ENCODE results near the gene KNL1. TPM values are rescaled to one million over a fixed set of nuclear protein-coding genes. Genes with fewer than 3 reads are reported as not detected.

KNL1 gene
- total and polyA plus RNA-seq, 2 of the 8 experiments (the other 6 are each of a cell fraction or from before 2014, with no cell fraction given), result 4.4 to 22.5 TPM

- ChIA-PET POLR2A (ENCODE audit: partially characterized antibody) (interaction anchor here (0.9 to 1.2 kb wide), 3 partner anchors 9 to 99 kb away, joined by 3 to 5 read pairs (median 3); partner anchors contain the start of genes CCDC32 and RAD51), CTCF (ENCODE audit: partially characterized antibody) (interaction anchor here (1.2 kb wide), 1 partner anchor 8 kb away, joined by 4 read pairs; no protein-coding TSS in a partner anchor)
- H3K79me1 ChIP-seq (ENCODE audit: low read depth, low read length), result no peaks in the 10 kb centered on the region
- no peak overlapping the region for H3K27ac ChIP-seq (ENCODE audit: low read depth, low read length)
- H3K4me3 ChIP-seq (ENCODE audit: extremely low read depth in 1 of 4, insufficient read depth in 2 of 4, low read depth in 3 of 4, low read length in 4 of 4), result no peak overlapping the region
- H3K56ac ChIP-seq (replicated peaks; ENCODE audit: insufficient read length, low read depth, low read length), result no peak overlapping the region
- H3K18ac ChIP-seq (ENCODE audit: extremely low read depth, low read length), result no peak overlapping the region
- WGBS, 2 experiments (ENCODE audit: extremely low coverage in 1 of 2, insufficient coverage in 1 of 2, insufficient read length in 1 of 2, insufficient replicate concordance in 2 of 2, low coverage in 1 of 2, low lambda C conversion rate in 2 of 2, missing lambda C conversion rate in 1 of 2), result 94% methylated on average over 5 of the region's 5 CpGs; no CpG with 5 or more reads in 1 of the 2 experiments
- H3K27me3 ChIP-seq (replicated peaks in 1 of 4; ENCODE audit: control insufficient read depth in 3 of 4, extremely low read depth in 1 of 4, insufficient read depth in 3 of 4, low read length in 3 of 4), result no peaks in the 10 kb centered on the region
- DNase-seq (ENCODE audit: low read depth in 1 of 2, low spot score in 2 of 2) (no peak), FAIRE-seq (no peak)
- H2BK12ac ChIP-seq (ENCODE audit: low read depth, low read length), result no peak overlapping the region
- no peak overlapping the region for H2BK5ac ChIP-seq (ENCODE audit: low read depth, low read length)
- no peaks in the 10 kb centered on the region for H3K9me3 ChIP-seq (ENCODE audit: insufficient read depth in 2 of 2, low read depth in 1 of 2, low read length in 1 of 2)
- no peak overlapping the region for H2AK5ac ChIP-seq (ENCODE audit: low read depth, low read length)
- H4K5ac ChIP-seq (ENCODE audit: insufficient read length, low read depth, low read length), result no peak overlapping the region
- H2BK15ac ChIP-seq (ENCODE audit: low read length), result no peak overlapping the region
- no peak overlapping the region for H3K9ac ChIP-seq (replicated peaks in 1 of 4; ENCODE audit: extremely low read depth in 1 of 4, low read depth in 3 of 4, low read length in 3 of 4)
- H3K4me1 ChIP-seq (replicated peaks in 1 of 4; ENCODE audit: control insufficient read depth in 3 of 4, insufficient read depth in 4 of 4, low read length in 3 of 4), result peaks cover 0 to 2% (median 0%) of the 10 kb centered on the region in 4 experiments; a peak in 1 of 7 replicates
- peak overlapping the region in 1 of 2 experiments; percentile 83; a peak in 1 of 4 replicates for H3K4me2 ChIP-seq (ENCODE audit: insufficient read depth in 1 of 2, low read depth in 2 of 2, low read length in 2 of 2)
- H3K36me3 ChIP-seq (ENCODE audit: control insufficient read depth in 2 of 4, insufficient read depth in 4 of 4, low read length in 3 of 4), result no peaks in the 10 kb centered on the region
- no peak overlapping the region for H4K91ac ChIP-seq (replicated peaks; ENCODE audit: insufficient read length, low read length)
- peaks cover 0 to 16% of the 10 kb centered on the region in 2 experiments; a peak in 2 of 4 replicates for H3K79me2 ChIP-seq (ENCODE audit: control insufficient read depth in 1 of 2, insufficient read depth in 2 of 2, low read length in 2 of 2)
- no peaks in the 10 kb centered on the region for H4K20me1 ChIP-seq (replicated peaks in 1 of 2; ENCODE audit: control insufficient read depth in 1 of 2, insufficient read depth in 2 of 2, low read length in 2 of 2)
- no peak overlapping the region for H2BK20ac ChIP-seq (ENCODE audit: low read length)
- no peak overlapping the region for H4K8ac ChIP-seq (ENCODE audit: extremely low read depth, insufficient read depth, low read length)
- no peak overlapping the region for H3K14ac ChIP-seq (ENCODE audit: insufficient read length)
- no peak overlapping the region for H3K23ac ChIP-seq (ENCODE audit: insufficient read length)
- no peak overlapping the region for H2BK120ac ChIP-seq (replicated peaks; ENCODE audit: low read depth, low read length)
- H2AFZ ChIP-seq (ENCODE audit: low read length), result no peak overlapping the region
- peaks cover 9% of the 10 kb centered on the region; the same call in 1 of the 2 replicates for H3K23me2 ChIP-seq (ENCODE audit: low read depth, low read length)
- no peak overlapping the region for H3K4ac ChIP-seq (replicated peaks; ENCODE audit: insufficient read length, low read depth, low read length)
- TF ChIP-seq TCF12 (IDR thresholded peaks at IDR 0.05; ENCODE audit: low read depth, low read length) (no peak), PHF8 (conservative IDR thresholded peaks at IDR 0.05; ENCODE audit: low read depth, low read length) (no peak), SUZ12 (IDR thresholded peaks at IDR 0.05; ENCODE audit: low read length) (no peak), CEBPB (IDR thresholded peaks at IDR 0.05; ENCODE audit: low read depth, low read length) (no peak)
- TF ChIP-seq, protein P1, sequence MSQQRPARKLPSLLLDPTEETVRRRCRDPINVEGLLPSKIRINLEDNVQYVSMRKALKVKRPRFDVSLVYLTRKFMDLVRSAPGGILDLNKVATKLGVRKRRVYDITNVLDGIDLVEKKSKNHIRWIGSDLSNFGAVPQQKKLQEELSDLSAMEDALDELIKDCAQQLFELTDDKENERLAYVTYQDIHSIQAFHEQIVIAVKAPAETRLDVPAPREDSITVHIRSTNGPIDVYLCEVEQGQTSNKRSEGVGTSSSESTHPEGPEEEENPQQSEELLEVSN (IDR thresholded peaks at IDR 0.05), result no peak
These were observed 1.7 kb downstream of the KNL1 start for GRCh38 chr15:40595773-40596172.

All from H1 (cell line).